Activated T-cell treated with anti-CD3 and anti-CD28 coated beads for 24 hours (primary cell): ENCODE measurements around the gene GPRC5B.

Source experiments
- DNase-seq: peaks from one replicate; pipeline ENCODE4 v3.0.0-alpha.2; 2020; ENCODE audit warnings: low read depth

GPRC5B gene

DNA sequence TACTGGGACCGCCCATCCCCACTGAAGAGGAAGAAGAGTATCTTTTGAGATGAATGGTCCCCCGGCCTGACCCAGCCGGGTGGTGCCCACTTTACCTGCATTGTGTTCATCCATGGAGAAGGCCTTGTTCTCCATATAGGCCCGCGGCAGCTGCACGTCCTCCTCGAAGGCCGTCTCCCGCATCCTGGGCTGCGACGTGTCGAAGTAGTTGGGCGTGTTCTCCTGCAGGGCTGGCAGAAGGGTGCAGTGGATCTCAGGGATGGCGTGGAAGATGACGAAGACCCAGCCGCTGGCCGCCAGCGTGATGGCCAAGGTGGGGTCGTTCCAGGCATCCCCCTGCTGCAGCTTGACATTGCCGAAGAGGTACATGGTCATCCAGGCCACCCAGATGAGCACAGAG, 12.9 kb downstream of the GPRC5B start:
- no peak for DNase-seq

GRCh38 chr16:19868421-19868820, 16.2 kb downstream of the GPRC5B start:
- DNase-seq = no peak

GRCh38 chr16:19864566-19864965, 20.1 kb downstream of the GPRC5B start:
- DNase-seq = no peak

GRCh38 chr16:19863990-19864389, 20.7 kb downstream of the GPRC5B start:
- no peak for DNase-seq

DNA sequence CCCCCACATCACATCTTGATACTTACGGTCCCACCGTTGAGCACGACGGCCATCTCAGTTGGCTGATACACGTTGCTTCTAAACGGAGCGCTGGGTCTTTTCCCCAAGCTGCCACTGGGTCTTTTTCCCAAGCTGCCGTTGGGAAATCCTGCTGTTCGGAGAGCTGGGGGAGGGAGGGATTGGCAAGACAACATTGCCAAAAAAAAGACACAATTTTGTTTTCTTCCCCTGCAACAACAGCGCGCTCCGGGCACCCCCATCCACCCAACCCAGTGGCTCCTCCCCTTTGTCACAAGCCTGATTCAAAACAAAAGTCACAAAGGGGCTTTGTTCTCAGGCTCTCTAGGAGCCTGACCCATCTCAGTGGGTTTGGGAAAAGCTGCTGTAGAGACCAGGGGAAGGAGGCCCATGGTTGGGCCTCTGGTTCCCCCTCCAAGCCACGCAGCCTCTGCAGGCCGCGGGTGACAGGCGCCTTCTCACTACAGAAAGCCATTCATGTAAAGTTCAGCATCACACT, 22.8 kb downstream of the GPRC5B start:
- DNase-seq = no peak

DNA sequence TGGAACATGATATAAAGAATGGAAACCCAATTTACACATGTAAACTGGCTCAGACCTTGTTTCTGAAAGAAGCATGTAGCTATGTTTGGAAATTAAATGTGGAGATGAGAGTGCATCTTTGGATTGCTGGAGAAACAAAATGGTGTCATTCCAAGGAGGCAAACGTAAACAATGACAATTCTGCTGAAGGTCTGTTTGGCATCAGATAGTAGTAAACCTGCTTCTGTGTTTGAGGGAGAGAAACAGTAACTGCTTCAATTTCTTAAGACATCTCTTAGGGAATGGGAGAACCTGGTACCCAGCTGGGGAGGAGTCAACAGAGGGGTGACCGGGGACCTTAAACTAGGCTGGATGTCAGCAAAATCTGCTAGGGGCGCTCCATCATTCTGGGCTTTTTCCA, 23.5 kb downstream of the GPRC5B start:
- DNase-seq = no peak

- DNase-seq = no peak
Observed at GRCh38 chr16:19860166-19861041, 24.2 kb downstream of the GPRC5B start.

DNA sequence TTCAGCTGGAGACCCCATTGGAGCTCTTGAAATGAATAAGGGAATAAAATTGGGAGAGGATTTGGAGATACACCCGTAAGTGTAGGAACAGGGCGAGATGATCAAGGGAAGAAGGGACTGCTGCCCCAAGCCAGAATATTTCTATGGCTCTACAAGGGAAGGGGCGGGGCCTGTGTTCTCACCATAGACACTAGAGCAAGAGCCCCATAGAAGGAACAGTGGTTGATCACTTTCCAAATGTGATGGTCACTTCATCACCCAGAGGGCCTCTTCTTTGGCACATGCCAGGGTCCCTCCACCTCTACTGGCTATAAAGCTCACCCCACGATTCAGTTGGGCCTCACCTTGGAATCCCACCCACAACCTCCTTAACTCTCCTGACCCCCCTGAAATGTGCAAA, 25.0 kb downstream of the GPRC5B start:
- DNase-seq = no peak

GRCh38 chr16:19859166-19859565, 25.5 kb downstream of the GPRC5B start:
- DNase-seq = no peak

- no peak for DNase-seq
Observed at GRCh38 chr16:19858340-19859018, 26.2 kb downstream of the GPRC5B start.

GRCh38 chr16:19857593-19858339, 26.9 kb downstream of the GPRC5B start:
- no peak for DNase-seq

GRCh38 chr16:19856120-19856519, 28.5 kb downstream of the GPRC5B start:
- DNase-seq = no peak

DNA sequence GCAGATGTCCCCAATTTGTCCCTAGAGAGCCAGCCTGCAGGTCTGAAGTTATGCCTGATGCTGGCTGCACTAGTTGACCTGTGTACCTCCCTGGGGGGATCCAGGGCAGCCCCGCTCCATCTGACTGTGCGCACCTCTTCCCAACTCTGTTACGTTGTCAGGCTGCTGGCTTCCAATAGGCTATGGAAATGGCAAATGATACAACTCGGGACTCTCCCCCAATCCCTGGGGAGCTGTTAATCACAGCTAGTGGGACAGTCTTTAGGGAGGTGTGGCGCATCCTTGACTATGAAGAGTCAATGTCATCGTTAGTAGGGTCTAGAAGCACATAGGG, 30.1 kb downstream of the GPRC5B start:
- no peak for DNase-seq

GRCh38 chr16:19853742-19854542, 30.7 kb downstream of the GPRC5B start:
- DNase-seq = no peak

GRCh38 chr16:19853132-19853741, 31.4 kb downstream of the GPRC5B start:
- no peak for DNase-seq

- DNase-seq = no peak
Observed at GRCh38 chr16:19851476-19851875, 33.2 kb downstream of the GPRC5B start.

DNA sequence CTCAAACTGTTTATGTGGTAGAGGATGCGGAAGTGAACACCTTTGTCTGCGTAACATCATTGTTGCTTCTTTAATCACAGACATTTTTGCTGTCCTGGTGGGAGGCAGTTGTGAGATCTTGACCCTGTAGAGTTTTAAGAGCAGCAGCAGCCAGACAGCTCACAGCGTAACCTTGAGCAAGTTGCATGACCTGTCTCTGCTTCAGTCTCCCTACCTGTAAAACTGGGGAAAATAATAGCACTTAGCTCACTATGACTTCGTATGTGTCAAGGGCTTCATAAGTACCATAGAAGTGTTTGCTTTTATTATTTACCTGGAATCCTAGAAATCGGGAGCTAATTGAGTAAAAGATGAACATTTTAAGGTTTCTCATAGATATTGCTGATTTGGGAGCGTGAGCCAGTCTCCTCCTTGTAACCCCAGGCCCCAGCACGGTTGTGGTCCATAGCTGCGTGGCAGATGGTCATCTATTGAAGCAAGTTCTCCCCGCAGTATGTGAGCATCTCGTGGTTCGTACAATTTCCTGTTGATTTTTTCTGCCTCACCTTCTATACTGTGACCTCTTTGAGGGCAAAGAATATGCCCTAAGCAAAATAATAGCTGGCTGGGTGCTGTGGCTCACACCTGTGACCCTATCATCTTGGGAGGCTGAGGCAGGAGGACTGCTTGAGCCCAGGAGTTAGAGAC, 34.4 kb downstream of the GPRC5B start:
- no peak for DNase-seq

- no peak for DNase-seq
Observed at GRCh38 chr16:19848756-19849155, 35.9 kb downstream of the GPRC5B start.

DNA sequence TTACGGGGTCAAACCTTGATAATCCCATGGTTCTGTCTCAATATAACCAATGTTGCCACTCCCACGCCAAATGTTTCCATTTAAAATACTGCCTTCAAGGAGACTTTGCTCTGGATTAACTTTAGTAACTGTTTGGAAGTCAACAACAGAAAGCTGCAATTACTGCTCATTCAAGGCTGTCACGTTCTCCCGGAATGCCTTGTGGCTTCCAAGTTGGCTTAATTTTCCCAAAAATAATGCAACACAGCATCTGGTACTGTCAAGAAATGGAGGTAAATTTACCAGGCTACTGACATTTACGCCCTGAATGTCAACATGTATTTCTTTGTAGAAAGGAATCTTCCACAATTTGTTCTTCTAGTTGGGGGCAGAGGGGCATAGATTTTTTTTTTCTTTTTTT, 38.2 kb downstream of the GPRC5B start:
- DNase-seq = no peak

- DNase-seq = no peak
Observed at GRCh38 chr16:19844945-19845641, 39.6 kb downstream of the GPRC5B start.
